ENCODE results near the gene CYP2W1.
A peak's percentile ranks its signal among the peaks of the same experiment; 100 is the strongest.
"Not testable (repeated sequence)": the region's sequence is repeated elsewhere in the genome, so short reads cannot be mapped to it uniquely, and the experiment has no call there.

Gene CYP2W1

DNA sequence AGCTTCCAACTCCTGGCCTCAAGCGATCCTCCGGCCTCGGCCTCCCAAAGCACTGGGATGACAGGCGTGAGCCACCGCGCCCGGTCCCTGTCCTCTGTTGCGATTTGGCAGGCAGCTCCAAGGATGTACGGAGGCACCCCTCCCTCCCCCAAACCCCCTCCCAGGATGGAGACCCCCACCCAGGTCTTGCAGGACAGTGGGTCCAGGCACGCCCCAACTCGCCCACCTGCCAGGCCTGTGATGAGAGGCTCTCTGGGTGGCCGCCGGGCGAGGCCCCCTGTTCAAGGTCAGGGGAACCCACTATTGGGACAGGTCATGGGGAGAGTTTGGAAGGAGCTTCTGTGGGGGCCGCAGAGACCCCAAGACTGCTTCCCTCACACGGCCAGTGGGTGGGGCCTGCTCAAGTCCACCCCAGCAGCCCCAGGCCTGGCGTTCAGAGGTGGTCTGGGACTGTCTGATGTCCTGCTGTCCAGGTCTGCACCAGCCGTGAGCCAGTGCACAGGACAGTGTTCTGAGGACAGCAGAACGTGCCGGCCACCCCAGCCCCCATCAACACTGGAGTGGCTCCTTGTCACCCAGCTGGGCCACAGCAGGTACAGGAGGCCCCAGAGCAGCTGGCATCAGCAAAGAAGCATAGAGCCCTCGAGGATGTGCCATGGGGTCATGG lies 31.0 kb upstream of the CYP2W1 start:
- DNase-seq, result no peak

DNA sequence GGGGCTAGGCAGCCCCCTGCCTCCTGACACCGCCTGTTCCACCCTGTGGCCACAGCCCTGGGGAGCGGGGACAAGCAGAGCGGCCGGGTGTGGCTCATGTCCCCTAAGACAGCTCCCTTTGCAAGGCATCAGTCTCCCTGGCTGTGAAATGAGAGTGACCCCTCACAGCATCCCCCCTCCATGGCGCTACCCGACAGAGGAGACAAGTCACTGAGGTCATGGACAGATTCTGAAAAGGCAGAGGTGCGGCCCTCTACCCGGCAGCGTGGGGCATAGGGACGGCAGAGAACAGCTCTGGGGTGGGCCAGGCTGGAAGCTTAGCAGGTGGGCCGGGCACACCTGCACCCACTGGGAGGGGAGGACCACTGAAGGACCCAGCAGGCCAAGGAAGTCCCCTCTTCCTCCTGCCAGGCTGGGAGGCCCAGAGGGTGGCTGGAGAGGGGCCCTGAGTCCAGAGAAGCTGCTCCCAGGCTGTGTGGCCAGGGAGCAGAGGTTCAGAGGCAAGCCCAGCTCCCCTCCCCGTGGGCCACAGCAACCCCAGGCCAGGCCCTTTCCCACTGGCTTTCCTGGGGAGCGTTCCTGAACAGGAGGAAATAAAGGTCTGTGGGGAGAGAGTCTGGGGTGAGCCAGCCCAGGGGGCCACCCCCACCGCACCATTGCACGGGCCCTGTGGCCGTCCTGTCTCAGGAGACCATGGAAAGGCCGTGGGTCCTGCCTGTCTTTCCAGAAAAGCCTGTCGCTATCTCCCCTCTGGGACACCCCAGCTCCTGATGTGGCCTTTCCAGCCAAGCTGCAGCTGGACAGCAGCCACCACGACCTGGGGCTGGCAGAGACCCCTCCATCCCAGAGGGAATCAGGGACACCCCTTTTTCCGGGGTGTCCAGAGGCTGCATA lies 30.2 kb upstream of the CYP2W1 start:
- peak in 1 of 51 donors; percentile 65 for DNase-seq

DNA sequence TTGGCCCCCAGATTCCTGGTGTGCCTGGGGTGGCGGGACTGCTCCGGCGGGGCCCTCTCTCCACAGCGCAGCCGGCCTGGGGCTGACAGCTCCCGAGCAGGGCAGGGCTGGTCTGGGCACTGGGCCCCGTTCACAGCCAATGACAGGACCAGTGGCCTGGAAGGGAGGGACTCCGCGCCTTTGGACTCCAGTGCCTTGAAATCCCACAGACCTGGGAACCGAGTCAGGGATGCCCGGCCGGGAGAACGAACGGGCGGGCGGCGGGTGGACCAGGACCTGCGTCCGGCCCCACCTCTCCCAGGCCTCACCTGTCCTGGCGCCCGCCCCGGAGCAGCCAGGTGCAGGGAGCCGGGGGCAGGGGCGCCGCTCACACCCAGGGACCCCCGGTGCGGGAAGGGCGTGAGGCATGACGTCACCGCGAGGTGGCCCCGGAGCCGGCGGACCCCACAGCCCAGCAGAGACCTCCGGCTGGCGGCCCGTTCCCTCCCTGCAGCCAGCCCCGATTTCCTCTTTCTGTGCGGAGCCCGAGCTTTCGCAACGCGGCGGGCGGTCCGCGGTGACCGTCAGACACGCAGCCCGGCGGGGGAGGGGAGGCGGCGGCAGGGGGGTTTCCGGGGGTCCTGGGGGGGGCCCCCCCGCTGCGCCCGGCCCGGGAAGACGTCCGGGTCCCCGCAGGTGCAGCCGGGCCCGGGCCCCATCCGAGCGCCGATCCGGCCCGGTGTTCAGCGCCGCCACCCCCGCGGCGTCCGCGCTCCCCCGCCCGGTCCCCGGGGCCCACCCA lies 29.2 kb upstream of the CYP2W1 start:
- peak in 44 of 51 donors; percentile 9 to 82 (median 60) for DNase-seq

DNA sequence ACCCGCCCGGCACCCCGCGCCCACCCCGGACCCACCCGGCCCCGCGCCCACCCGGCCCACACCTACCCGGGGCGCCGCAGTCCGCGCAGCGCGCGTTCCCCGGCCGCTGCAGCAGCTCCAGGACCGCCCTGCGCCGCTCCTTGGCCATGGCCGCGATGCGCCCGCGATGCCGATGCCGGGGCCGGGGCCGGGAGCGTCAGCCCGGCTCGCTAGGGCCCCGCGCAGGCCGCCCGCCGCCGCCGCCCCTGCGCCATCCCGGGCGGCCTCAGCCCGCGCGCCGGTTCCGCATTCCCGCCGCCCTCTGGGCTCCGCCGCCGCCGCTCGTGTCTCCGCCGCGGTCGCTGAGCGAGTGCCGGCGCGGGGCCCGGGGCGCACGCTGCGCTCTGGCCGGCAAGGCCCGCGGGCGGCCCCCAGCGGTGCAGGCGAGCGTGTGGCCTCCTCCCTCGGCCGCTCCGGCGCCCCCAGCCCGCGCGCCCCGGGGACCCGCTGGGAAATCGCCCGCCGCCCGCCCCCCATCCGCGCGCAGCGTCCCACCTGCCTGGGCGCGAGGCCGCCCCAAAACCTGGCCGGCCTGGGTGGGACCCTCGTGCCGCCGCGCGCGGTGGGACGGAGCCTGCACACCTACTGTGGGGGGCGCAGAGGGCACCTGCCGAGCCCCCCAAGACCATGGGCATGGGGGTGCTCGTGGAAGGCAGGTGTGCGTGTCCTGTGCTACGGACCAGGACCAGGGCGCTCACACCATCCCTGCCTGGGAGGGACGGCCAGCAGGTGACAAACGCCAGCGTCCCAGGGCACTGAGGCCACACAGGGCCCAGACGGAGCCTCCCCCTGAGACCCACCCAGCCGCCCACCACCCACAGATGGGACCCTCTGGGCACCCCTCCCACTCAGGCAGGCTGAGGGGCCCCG lies 28.4 kb upstream of the CYP2W1 start, which contains the start of gene ADAP1:
TSS of gene ADAP1 (minus strand) at position 351 of the 909 bp plus-strand sequence. CDS start at position 148, 203 bp downstream.
- DNase-seq, result peak in 22 of 51 donors; percentile 11 to 76 (median 38)

DNA sequence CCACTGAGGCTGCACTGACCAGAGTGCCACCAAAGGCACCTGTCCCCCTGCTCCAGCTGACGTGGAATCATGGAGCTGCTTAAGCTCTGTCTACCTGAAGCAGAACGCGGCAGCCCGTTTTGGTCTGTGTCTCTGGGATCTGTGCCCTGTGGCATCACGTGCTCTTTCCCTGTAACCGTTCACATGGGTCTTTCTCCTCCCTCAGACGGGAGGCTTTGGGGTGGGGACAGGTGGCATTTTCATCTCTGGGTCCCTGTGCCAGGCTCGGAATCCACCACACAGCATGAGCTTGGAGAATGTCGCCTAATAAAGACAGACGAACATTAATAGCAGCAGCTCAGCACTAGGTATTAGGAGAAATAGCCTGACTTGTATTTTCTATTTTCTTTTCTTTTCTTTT lies 26.9 kb upstream of the CYP2W1 start:
- DNase-seq, result no peak

DNA sequence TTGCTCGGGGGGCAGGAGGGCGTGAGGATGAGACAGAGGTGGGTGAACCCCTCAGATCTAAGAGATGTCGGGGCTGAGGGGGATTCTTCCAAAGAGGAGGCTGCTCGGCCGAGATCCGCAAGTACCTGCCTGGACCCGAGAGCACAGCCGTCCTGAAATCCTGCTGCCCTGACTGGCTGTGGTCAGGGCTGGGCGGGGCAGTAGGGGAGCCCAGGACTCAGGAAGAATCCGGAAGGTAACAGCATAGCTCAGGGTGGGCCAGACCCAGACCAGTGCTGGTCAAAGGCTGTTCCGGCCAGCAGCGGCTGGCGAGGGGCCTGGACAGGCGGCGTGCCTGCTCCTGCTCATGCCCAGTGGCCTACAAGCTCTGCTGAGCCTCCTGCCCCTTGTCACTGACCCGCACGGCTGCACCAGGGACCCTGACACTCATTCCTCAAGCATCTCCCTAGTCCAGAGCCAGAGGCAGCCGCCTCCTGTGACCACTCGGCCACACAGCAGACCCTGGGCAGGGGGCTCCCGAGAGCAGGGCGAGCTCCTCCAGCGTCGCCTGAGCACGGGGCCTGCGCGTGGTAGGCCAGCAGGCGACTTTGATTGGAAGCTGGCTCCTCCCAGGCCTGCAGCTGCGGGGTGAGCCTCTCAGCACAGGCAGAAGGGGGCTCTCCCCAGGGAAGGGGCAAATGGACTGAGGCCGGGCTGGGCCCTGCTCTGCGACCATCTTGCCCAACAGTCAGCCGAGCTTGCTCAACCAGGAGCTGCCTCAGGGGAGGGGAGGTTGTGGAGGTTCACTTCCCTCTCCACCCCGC lies 25.4 kb upstream of the CYP2W1 start:
- DNase-seq, result peak in 4 of 51 donors; percentile 11 to 19 (median 16)

DNA sequence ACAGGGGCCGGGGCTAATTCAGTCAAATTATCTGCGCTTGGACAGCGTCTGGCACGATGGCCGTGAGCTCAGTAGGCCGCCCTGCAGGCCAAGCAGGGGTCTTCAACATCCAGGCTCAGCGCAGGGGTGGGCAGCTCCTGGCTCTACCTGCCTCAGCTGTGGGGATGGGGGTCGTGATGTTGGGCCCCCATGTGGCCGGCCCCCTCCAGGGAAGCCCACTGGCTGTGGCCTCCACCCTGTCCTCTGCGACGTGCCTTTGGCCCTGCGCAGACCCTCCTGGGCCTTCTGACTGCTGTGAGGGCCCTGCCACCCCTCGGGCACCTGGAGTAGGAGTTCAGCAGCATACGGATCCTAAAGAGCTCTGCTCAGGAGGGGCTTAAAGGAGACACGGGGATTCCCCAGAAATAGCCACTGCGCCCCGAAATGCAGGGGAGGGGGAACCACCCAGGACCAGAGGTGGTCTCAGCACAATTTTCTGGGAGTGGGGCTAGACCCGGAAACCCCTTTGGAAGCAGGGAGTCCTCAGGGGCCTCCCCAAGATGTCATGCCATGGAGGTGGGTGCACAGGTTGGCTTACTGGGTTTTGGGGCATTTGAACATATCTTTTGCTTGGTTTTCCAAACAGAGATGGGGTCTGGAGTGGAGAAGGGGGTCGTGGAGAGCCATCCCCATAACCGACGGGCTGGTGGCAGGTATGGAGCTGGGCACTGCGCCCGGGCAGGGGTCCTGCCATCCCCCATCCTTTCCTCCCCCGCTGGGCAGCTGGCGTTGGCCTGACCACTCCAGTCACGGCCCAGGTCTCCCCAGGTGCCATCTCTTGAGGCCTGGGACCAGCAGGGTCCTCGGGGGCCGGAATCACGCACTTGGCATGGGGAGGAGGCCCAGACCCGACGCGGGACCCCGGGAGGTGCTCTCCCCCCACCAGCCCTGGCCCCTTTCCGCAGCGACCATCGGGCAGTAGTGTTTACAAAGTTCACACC lies 24.5 kb upstream of the CYP2W1 start:
- no peak for DNase-seq

DNA sequence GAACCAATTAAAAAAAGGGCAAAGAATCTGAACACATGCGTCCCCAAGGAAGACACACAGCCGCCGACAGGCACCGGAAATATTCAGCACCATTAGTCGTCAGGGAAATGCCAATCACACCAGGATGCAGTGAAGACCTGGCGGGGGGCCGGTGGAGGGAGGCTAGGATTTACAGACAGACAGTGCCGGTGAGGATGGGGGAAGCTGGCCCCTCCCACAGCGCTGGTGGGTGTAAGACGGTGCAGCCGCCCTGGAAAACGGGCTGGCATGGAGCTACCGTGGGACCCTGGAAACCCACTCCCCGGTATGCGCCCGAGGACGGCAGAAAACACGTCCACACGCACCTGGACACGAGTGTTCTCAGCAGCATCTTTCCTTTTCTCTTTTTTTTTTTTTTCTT lies 23.7 kb upstream of the CYP2W1 start:
- DNase-seq, result no peak

DNA sequence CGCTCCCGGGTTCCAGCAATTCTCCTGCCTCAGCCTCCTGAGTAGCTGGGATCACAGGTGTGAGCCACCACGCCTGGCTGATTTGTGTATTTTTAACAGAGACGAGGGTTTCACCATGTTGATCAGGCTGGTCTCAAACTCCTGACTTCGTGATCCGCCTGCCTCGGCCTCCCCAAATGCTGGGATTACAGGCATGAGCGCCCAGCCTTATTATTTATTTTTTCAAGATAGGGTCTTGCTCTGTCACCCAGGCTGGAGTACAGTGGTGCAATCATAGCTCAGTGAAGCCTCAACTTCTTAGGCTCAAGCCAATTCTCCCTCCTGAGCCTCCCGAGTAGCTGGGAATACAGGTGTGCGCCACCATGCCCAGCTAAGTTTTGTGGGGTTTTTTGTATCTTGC lies 23.2 kb upstream of the CYP2W1 start:
- DNase-seq, result not testable (repeated sequence)

DNA sequence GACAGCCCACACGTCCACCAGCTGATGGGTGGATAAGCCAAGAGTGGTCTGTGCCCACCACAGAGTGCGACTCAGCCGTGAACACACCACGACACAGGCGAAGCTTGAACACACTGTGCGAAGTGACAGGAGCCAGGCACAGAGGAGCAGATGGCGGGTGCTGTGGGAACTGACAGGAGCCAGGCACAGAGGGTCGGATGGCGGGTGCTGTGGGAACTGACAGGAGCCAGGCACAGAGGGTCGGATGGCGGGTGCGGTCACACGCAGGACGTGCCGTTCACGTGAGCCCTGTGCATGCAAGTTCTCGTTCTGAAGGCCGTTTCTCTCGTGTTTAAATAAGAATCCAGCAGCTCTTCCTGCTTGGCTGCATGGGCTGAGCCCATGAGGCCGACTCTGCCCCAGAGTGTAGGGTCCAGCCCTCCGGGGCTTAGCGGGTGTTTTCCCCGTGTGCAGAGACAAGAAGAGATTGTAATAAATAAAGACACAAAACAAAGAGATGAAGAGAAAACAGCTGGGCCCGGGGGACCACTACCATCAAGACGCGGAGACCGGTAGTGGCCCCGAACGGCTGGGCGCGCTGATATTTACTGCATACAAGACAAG lies 22.6 kb upstream of the CYP2W1 start:
- no peak for DNase-seq

DNA sequence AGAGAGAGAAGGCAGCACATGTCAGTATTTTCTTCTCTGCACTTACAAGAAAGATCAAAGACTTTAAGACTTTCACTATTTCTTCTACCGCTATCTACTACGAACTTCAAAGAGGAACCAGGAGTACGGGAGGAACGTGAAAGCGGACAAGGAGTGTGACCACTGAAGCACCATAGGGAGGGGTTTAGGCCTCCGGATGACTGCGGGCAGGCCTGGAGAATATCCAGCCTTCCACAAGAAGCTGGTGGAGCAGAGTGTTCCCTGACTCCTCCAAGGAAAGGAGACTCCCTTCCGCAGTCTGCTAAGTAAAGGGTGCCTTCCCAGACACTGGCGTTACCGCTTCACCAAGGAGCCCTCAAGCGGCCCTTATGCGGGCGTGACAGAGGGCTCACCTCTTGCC lies 22.0 kb upstream of the CYP2W1 start:
- DNase-seq, result not testable (repeated sequence)

DNA sequence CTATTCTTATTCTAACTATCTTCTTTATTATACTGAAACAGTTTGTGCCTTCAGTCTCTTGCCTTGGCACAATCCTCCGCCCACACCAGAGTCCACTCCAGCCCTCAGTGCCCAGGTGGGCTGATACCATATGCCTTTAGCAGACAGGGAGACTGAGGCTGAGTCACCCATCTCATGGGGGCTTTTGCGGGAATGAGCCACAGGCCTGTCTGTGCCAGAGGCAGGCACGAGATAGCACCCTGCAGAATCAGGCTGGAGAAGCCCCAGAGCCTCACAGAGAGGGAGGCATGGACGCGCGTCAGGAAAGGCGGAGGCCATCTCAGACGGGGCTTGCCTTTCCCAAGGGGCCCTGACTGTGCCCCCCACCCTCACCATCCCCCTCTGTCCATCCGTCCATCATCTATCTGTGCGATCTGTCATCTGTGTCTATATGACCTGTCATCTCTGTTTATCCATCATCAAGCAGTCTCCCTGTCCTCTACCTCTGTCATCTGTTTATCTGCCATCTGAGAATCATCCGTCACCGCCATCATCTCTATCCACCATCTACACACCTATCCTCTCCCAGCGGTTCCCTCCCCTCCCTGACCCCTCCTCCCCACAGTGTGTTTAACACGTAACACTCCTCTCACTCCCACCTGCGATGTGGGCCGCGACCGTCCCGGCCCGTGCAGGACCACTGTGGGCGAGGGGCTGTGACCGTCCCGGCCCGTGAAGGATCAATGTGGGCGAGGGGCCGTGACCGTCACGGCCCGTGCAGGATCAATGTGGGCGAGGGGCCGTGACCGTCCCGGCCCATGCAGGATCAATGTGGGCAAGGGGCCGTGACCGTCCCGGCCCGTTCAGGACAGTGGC lies 21.2 kb upstream of the CYP2W1 start:
- DNase-seq, result peak in 1 of 51 donors; percentile 66

DNA sequence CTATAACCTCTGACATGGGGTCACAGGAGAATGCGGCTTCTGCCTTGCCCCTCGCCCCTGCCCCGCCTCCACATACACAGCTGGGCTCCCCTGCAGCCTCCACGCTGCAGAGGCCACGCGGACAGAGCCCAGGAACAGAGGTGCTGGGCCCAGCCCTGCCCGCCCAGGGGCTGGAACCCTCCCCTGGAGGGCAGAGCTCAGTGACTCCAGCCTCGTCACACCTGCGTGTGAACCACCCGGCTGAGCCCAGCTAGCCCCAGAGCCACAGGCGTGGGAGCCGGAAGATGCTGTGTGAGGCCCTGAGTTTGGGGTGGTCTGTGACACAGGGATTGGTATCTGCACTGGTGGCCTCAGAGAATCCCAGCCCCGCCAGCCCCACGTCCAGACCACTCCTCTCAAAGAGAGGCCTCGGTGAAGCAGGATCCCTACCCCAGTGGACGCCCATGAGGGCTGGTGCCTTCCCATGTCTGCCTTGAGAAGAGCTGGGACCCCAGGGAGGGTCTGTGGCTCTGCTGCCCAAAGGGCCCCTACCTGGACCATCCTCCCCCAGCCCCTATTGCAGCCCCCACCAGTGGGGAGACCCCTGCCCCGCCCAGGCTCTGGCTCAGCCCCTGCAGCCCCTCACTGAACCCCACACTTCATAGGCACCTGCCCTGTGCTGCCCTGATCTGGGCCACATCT lies 20.4 kb upstream of the CYP2W1 start:
- DNase-seq, result no peak

DNA sequence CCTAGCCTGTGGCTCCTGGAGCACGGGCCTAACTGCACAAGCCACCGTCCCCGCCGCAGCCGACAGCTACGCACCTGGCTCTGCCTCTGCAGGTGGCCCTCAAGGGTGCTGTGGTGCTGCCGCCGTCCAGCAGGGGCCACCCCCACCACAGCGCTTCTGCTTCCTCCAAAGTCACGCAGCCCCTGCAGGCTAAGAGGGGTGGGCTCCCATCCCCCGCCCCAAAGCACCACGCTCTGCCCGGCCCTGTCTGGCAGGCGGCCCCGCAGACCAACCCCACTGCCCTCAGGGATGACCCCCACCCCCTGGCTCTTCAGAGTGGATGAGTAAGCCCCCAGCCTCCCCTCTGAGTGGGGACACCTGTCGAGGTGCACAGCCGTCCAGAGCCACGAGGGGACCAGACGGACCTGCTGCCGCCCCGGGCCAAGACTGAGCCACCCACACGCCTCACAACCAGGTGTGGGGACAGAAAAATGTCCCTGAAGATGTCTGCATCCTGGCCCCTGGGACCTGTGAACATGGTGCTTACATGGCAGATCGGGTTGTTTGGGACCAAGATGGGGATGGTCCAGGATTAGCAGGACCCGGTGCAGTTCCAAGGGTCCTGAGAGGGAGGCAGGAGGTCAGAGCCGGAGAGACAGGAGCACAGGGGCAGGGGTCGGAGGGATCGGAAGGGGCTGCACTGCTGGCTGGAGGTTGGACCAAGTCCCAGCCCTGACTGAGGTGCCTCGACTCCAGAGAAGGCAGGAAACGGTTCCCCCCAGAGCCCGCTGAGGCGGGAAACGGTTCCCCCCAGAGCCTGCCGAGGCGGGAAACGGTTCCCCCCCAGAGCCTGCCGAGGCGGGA lies 19.5 kb upstream of the CYP2W1 start:
- DNase-seq, result no peak

DNA sequence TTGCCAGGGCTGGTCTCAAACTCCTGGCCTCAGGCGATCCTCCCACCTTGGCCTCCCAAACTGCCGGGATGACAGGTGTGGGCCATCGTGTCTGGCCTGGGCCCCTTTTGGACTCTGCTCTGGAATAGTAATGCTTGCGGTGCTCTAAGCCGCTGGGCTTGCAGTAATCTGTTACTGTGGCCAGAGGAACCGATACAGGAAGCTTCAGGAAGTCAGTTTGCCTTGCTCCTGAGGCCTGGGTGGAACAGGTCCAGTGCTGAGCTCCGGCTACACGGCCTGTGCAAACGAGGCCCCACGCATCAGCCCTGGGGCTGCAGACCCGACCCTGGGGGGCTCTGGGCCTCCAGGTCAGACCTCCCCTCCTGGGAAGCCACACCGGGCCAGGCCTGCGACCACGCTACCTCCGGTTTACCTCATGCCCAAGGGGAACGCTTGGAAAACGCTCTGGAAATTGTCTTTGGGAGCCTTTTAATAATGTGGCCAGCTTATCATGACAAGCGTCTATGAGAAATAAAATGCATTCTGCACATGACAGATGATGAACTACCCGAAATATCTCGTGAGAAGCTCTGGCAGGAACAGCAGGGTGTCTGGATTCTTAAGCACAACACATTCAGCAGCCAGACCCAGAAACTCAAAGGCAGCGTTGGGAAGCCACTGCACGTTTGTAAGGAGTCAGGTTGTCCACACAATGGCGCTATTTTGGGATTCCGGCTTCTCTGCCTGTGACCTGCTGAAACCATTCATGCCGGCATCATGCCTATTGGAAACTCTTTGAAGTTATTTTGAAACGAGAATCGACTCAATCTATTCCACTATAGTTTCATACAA lies 18.4 kb upstream of the CYP2W1 start:
- peak in 23 of 51 donors; percentile 10 to 75 (median 30) for DNase-seq
